GM18517 (cell line): ENCODE measurements around the gene ZNF207.
"Not testable (repeated sequence)": the region's sequence is repeated elsewhere in the genome, so short reads cannot be mapped to it uniquely, and the experiment has no call there.

ENCODE experiments used
- ATAC-seq: cut with Tn5 transposase; IDR thresholded peaks from one replicate; pipeline ENCODE4 v1.9.1; 2021; ENCODE audit warnings: mild to moderate bottlenecking, moderate library complexity; ENCODE audit not compliant: unreplicated experiment

The ZNF207 gene

GRCh38 chr17:32333187-32333586 lies 16.8 kb upstream of the ZNF207 start:
- no peak for ATAC-seq

- no peak for ATAC-seq
These were observed 14.9 kb upstream of the ZNF207 start for GRCh38 chr17:32335046-32335445.

- no peak for ATAC-seq
These were observed 14.3 kb upstream of the ZNF207 start for GRCh38 chr17:32335687-32336086.

- no peak for ATAC-seq
These were observed 8.7 kb upstream of the ZNF207 start for GRCh38 chr17:32341141-32341856.

- ATAC-seq: peak; percentile 72
These were observed 7.9 kb upstream of the ZNF207 start, which contains the start of gene C17orf75 for GRCh38 chr17:32341857-32342602. C17orf75 (minus strand) TSS chr17:32342173; CDS start chr17:32342139, 34 bp downstream.

- ATAC-seq: no peak
These were observed 7.2 kb upstream of the ZNF207 start for GRCh38 chr17:32342603-32343325.

GRCh38 chr17:32345951-32346600 lies 3.9 kb upstream of the ZNF207 start:
- ATAC-seq: no peak

- ATAC-seq: no peak
These were observed 1.5 kb upstream of the ZNF207 start for GRCh38 chr17:32348483-32348800.

GRCh38 chr17:32349503-32349853 lies 479 bp upstream of the ZNF207 start:
- ATAC-seq: no peak

GRCh38 chr17:32350666-32351418 lies 885 bp downstream of the ZNF207 start:
- ATAC-seq: peak; percentile 4

- ATAC-seq: not testable (repeated sequence)
These were observed 2.8 kb downstream of the ZNF207 start for GRCh38 chr17:32352734-32353133.

- ATAC-seq: no peak
These were observed 5.9 kb downstream of the ZNF207 start for GRCh38 chr17:32355649-32356377.

- no peak for ATAC-seq
These were observed 6.4 kb downstream of the ZNF207 start for GRCh38 chr17:32356378-32356743.

GRCh38 chr17:32356750-32357149 lies 6.8 kb downstream of the ZNF207 start:
- no peak for ATAC-seq

GRCh38 chr17:32357615-32358014 lies 7.7 kb downstream of the ZNF207 start:
- ATAC-seq: no peak

GRCh38 chr17:32361270-32361669 lies 11.3 kb downstream of the ZNF207 start:
- no peak for ATAC-seq

GRCh38 chr17:32370426-32370825 lies 20.5 kb downstream of the ZNF207 start:
- no peak for ATAC-seq

- no peak for ATAC-seq
These were observed 32.7 kb downstream of the ZNF207 start for GRCh38 chr17:32382526-32383223.

GRCh38 chr17:32383926-32384434 lies 34.0 kb downstream of the ZNF207 start:
- ATAC-seq: no peak
